Right renal cortex interstitium (tissue), 3 donors: Measurements from ENCODE around the gene PVALEF. TPM values are rescaled to one million over a fixed set of nuclear protein-coding genes. Genes with fewer than 3 reads are reported as not detected.

Experiments
- DNase-seq, 3 donors: peaks; one replicate each; pipeline ENCODE4 v3.0.0-alpha.2; 2013; ENCODE audit warnings: low read depth in 3 of 3, low spot score in 2 of 3
- polyA plus RNA-seq, 3 donors: library from polyadenylated mRNA; unstranded; fragments of 120-200 nt; gene quantifications; one replicate each; pipeline ENCODE4 v1.2.1, GENCODE V29; 2013; ENCODE audit not compliant: insufficient read length in 3 of 3

Gene PVALEF
- polyA plus RNA-seq, 3 donors, result 0.10 to 0.50 (median 0.10) TPM

- DNase-seq, result no peak
Observed at GRCh38 chr17:81160747-81161453, 4.4 kb upstream of the PVALEF start.

GRCh38 chr17:81161536-81161935 is 3.8 kb upstream of the PVALEF start:
- DNase-seq, result no peak

GRCh38 chr17:81161972-81162371 is 3.3 kb upstream of the PVALEF start:
- no peak for DNase-seq

GRCh38 chr17:81162491-81162890 is 2.8 kb upstream of the PVALEF start:
- DNase-seq, result no peak

- DNase-seq, result no peak
Observed at GRCh38 chr17:81163051-81163695, 2.1 kb upstream of the PVALEF start.

- no peak for DNase-seq
Observed at GRCh38 chr17:81163703-81164370, 1.5 kb upstream of the PVALEF start.

- no peak for DNase-seq
Observed at GRCh38 chr17:81164371-81165245, 699 bp upstream of the PVALEF start.

GRCh38 chr17:81166033-81166492 is 756 bp downstream of the PVALEF start, which contains the start of gene AATK:
Gene AATK, minus strand, starts transcription at chr17:81166221. Its CDS starts 229 bp downstream, at chr17:81165992.
- no peak for DNase-seq

GRCh38 chr17:81167194-81167524 is 1.9 kb downstream of the PVALEF start:
- no peak for DNase-seq

GRCh38 chr17:81167638-81168037 is 2.3 kb downstream of the PVALEF start:
- no peak for DNase-seq

- no peak for DNase-seq
Observed at GRCh38 chr17:81169870-81170309, 4.6 kb downstream of the PVALEF start.

GRCh38 chr17:81170727-81171494 is 5.6 kb downstream of the PVALEF start:
- DNase-seq, result no peak

GRCh38 chr17:81171941-81172340 is 6.6 kb downstream of the PVALEF start:
- no peak for DNase-seq

- DNase-seq, result no peak
Observed at GRCh38 chr17:81173052-81173761, 7.9 kb downstream of the PVALEF start.

GRCh38 chr17:81173762-81174155 is 8.5 kb downstream of the PVALEF start:
- DNase-seq, result no peak

- DNase-seq, result no peak
Observed at GRCh38 chr17:81176666-81177065, 11.4 kb downstream of the PVALEF start.

GRCh38 chr17:81178136-81179091 is 13.1 kb downstream of the PVALEF start:
- DNase-seq, result no peak

- DNase-seq, result no peak
Observed at GRCh38 chr17:81179220-81179619, 13.9 kb downstream of the PVALEF start.
